GM21619 (cell line): ENCODE measurements around the gene TSPO2.
"Not testable (repeated sequence)": the region's sequence is repeated elsewhere in the genome, so short reads cannot be mapped to it uniquely, and the experiment has no call there.

Experiments used
- ATAC-seq: cut with Tn5 transposase; IDR thresholded peaks from one replicate; pipeline ENCODE4 v1.9.1; 2021; ENCODE audit not compliant: unreplicated experiment

The TSPO2 gene, protein sequence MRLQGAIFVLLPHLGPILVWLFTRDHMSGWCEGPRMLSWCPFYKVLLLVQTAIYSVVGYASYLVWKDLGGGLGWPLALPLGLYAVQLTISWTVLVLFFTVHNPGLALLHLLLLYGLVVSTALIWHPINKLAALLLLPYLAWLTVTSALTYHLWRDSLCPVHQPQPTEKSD

DNA sequence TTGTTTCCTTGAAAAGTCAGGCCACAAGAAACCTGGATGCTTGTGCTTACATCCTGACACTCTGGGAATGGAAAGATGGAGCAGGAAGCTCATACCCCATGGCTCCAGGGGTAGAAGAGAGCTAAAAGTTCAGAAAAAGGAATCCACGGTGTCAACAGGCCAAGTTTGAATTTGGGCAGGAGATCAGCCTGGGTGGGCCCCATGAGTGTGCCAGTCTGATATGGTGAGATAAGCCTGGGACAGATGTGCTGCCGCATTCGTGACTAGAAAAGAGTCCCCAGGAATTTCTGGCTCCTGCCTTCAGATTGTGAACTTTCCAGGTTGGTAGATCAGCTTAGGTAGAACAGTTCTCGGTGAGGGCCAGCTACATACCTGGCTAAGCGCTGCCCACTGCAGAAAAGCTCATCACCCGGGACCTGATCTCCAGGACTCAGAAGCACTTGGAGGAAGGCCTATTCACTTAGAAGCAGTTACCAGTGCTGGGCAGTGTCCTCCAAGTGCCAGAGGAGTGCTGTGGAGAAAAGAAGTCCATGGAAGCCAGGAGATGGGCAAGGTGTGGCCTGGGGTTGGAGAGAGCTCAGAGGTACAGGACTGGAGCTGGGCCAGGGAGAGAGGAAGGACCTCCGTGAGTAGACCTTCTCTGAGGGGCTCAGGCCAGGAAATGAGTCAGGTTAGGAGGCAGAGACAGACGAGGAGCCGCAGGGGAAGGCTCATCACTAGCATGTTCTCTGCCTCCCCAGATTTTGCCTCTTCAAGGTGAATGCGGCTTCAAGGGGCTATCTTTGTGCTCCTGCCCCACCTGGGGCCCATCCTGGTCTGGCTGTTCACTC lies at the start of gene TSPO2:
Gene TSPO2 (plus strand): TSS at position 242 of the 830 bp plus-strand sequence. CDS start 519 bp downstream, at position 761.
- no peak for ATAC-seq

DNA sequence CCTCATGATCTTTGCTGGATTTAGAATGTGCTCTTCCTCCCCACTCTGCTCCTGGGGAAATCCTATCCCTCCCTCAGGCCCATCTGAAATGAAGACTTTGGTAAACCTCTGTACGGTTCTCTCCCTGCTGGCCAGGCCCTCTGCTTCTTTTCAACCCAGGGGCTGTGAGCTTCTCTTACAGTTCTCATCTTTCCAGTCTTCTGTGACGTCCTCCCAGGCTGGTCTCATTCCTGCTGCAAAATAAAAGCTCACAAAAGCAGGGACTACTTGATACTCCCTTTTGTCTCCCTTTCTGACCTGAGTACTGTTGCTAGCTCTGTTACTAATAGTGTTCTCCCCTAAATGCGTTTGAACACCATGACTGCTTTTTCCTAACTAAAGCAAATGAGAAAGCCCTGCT lies 49.5 kb upstream of the TSPO2 start:
- no peak for ATAC-seq

DNA sequence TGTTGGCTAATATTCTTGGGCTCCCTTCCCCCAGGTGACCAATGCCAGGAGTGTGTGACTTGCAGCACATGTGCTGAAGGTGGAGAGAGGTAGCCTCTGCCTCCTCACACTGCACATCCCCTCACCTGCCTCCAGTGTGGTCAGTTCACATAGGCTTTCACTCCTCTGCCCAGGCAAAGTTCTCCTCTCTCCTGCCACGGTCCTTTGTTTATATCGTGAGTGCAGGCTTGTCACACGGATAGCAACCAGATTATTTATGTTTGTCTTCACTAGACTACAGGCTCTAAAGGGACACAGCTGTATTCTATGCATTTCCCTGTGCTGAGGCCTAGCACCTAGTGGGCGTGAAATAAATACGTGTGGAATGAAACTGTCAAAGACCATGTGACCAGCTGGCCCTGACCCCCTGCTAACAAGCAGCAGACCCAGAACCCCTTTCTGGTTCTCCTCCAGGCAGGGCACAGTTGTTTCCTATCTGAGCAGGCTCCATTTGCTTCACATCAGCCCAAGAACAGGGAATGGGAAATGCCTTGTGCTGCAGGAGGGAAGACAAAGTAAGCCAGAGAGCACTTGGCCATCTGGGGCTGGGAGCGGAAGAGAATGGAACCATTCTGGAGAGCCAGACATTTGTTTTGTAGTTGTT lies 45.6 kb upstream of the TSPO2 start:
- ATAC-seq: no peak

DNA sequence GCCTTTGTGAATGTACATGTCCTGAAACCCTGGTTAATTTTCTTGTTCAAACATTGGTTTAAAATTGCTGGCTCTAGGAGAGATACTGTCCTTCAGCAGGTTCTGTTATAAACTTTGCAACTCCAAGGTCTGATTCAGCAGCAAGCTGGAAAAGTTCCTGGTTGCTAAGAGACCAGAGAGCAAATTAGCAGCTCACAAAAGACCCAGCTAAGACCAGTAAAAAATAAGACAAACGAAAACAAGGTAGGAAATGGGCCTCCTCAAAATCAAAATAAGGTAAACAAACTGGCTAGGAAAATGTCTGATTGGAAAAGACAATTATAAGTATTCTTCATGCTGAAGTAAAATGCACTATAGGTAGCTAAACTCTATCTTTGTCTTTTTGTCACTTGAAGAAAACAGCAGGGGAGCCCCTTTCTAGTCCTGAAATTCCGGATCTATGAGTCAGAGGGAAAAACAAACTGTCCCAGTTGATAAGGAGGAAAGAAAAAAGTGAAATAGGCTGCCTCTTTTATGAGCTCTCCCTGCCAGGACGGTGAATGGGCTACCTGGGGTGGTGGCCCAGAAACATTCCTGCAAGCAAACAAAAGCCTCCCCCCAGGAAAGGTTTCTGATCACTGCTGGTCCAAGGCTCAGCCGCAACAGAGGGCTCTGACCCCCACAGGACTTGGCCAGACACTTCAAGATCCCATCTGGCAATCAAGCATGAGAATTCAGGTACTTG lies 44.9 kb upstream of the TSPO2 start:
- ATAC-seq: no peak

DNA sequence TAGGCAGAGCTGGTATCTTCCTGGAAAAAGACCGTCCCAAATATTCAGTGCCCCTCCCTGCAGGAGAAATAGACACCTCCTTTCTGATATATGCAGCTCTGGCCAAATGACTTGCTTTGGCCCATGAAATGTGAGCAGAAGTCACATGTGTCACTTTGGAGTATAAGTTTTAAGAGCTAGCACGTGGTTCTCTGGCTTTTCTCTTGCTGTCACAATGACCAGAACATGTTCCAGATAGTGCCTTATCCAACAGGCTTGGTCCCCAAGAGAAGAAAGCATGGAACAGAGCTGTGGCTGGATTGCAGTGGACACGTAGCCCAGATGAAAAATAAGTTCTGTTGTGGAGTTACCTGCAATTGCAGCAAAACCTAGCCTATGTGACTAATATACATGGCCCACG lies 43.6 kb upstream of the TSPO2 start:
- ATAC-seq: no peak

DNA sequence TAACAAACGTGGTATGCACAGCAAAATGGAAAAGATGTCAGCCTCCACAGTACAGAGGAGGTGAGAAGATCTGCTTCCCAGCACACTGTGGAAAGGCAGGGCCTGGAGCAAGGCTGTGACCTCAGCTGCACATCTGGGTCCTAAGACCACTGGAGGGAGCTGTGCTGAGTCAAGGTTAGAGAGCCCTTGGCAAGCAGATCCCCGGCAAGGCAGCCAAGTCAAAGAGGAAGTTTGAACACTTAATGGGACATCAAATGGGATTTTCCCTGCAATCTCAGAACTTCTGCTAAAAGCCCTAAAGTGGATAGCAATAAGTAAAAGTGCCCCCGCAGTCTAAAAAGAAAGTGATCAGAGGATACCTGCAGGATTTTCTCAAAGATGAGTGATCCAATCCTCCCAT lies 42.7 kb upstream of the TSPO2 start:
- no peak for ATAC-seq

DNA sequence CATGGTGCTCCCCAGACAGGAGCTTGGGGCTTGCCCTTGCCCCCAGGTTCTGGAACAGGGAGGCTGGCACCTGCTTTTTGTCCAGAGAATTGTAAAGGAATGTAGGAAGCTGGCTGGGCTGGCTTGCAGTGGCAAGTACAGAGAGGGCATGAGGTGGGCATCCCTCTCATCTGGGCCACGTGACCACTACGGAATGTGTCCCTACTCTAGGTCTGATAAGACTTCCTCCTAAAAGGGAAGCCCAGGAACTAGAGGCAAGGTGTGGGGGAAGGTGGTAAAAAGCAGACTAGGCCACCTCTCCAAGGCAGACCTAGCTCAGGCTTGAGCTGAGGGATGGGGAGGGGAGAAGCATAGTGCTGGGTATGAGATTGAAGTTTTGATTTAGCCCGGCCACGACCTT lies 42.0 kb upstream of the TSPO2 start:
- no peak for ATAC-seq

DNA sequence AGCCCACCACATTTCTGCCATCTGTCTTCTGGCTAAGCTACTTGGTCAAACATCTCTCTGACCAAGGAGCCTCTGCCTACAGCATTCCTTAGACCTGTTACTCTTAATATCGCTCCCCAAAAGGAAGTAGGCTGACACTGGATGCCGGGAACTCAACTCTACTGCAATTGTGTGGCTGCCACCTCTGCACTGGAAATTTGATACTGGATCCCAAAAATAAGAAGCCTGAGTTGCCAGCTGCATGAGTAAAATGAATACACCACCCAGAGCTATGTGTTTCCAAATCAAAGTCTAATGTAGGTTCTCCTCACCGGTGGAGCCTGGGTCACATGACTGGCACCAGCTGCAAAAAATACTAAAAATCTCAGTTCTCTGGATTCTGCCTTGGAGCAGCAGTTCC lies 40.1 kb upstream of the TSPO2 start:
- no peak for ATAC-seq

DNA sequence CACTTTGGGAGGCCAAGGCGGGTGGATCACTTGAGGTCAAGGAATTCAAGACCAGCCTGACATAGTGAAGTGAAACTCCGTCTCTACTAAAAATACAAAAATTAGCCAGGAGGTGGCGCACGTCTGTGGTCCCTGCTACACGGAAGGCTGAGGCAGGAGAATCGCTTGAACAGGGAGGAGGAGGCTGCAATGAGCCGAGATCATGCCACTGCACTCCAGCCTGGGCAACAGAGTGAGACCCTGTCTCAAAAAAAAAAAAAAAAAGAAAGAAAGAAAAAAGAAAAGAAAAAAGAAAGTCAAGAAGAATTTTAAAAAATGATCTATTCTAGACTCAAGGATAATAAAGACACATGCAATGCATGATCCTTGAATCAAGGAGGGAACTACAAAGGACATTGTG lies 36.0 kb upstream of the TSPO2 start:
- ATAC-seq: not testable (repeated sequence)

DNA sequence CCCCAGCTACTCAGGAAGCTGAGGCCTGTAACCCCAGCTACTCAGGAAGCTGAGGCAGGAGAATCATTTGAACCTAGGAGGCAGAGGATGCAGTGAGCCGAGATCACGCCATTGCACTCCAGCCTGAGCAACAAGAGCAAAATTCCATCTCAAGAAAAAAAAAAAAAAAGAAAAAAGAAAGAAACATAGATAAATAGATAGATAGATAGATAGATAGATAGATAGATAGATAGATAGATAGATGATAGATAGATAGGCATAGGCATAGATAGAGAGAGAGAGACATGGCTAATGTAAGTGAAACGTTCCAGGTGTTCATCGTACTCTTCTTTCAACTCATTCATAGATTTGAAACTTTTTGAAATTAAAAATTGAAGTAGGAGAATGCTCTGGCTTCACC lies 35.3 kb upstream of the TSPO2 start:
- not testable (repeated sequence) for ATAC-seq

DNA sequence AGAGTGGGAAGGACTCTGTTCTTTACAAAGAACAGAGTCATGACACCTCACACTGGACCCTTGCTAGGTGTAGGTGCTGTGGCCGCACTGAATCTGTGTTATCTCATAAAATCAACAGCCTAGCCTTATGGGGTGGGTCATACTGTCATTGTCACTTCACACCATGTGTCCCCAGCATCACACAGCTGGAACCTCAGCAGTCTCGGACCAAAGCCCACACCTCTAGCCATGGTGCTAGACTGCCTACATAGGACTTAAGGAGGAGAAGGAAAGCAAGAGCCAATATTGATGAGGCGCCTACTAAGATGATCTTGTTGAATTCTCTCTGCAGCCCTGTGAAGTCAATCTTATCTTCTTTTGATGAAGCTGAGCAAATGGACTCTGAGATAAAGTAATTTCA lies 34.3 kb upstream of the TSPO2 start:
- no peak for ATAC-seq

DNA sequence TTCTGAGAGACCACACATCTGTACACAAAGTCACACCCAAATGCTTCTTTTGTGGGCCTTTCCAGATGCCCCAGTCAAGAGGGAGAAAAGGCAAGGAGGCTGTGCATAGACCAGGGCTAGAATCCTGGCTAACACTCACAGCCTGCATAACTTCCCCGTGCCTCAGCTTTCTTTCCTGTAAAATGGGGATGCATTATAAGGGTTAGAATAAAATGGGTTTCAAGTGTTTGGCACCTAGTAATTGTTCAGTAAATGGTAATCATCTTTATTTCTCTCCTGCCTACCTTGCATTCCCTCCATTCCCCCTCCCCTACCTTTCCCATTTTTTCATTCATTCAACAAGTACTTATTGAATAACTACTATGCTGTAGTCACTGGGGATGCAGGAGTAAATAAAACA lies 32.6 kb upstream of the TSPO2 start:
- no peak for ATAC-seq

DNA sequence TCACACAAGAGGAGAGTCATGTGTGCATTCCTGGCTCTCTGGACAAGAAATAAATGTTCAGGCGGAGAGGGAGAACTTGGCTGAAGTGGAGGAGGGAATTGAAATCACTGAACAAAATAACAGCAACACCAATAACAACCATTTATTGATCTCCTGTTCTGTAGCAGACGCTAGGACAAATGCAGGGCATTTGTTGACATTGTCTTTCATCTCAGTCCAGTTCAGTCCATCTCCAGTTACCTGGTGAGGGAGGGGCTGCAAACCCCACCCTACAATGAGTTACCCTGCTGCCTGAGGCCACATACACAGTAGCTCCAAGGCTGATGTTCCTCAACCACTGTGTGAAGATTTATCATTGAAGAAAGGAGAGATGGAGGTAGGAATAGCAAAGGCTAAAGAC lies 30.6 kb upstream of the TSPO2 start:
- ATAC-seq: no peak

DNA sequence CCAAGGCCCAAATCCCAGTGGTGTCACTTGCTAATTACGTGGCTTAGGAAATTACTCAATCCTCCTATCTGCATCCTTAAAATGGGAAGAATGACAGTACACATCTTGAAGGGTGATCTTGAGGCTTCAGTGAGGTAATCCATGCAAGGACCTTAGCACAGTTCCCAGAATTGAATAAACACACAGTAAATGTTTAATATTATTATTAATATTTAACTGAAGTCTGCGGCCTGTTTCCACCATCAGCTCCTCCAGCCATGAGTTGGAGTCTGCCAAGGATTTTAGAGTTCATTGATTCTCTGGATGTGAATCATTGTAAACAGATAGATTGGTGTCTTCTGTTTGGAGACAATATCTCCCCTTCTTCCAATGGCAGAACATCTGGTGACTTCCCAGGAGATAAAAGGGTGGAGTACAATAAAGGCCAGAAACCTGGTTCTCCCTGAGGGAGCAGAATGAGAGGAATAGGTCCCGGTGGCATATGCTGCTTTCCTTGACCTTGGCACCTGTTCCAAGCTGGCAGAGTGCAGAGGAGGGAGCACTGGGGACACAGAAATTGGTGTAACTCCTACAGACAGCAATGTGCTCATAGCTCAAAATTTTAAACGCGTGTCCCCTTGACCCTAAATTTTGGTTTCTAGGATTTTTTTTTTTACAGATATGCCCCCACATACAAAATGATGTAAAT lies 28.7 kb upstream of the TSPO2 start:
- no peak for ATAC-seq

DNA sequence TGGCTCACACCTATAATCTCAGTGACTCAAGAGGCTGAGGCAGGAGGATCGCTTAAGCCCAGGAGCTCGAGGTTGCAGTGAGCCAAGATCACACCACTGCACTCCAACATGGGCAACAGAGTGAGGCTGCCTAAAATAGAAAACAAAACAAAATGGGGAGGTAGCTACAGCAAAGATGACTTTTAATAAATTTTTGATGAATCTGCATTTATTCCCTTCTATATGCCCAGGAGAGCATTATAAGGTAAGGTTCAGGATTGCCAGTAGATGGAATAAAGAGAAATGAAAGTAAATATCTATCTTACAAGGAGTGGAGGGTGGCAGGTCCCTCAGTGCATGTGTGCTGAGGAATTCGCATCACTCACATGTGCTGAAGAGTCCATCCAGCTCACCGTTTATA lies 27.5 kb upstream of the TSPO2 start:
- ATAC-seq: no peak

DNA sequence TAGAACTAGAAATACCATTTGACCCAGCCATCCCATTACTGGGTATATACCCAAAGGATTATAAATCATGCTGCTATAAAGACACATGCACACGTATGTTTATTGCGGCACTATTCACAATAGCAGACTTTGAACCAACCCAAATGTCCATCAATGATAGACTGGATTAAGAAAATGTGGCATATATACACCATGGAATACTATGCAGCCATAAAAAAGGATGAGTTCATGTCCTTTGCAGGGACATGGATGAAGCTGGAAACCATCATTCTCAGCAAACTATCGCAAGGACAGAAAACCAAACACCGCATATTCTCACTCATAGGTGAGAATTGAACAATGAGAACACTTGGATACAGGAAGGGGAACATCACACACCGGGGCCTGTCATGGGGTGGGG lies 26.4 kb upstream of the TSPO2 start:
- ATAC-seq: not testable (repeated sequence)

DNA sequence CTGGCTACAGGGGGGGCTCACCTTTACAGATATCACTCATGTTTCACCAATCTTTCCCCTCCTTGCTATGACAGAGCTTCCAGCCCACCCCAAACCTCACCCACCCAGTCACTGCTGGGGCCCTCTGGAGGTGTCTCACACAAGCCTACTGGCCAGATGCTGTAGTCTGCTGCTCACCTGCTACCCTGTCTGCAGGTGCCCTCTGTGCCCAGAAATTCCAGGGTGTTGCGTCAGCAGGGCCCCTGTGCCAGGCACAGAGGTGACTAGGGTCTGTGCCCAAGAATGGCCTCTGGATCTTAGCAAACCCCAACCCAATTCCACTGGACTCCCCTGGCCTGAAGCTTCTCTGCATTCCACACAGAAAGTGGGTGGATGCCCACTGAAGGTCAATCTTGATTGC lies 24.6 kb upstream of the TSPO2 start:
- ATAC-seq: no peak

DNA sequence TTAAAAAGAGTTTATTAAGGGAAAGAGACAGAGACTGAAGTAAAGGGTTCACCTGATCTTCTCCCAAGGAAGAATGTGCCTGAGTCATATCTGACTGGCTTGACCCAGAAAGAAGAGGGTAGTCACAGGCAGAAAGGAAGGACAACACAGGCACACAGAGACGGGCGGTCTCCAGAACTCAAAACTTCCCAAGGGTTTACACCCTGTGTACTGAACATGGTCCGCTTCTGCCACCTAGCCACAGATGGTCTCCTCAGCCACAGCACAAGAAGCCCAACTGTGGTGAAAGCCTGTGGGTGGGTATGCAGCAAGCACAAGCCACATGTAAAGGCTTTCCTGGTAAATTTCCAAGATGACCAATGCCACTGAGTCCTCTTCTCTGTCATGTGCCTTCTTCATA lies 20.4 kb upstream of the TSPO2 start:
- no peak for ATAC-seq

DNA sequence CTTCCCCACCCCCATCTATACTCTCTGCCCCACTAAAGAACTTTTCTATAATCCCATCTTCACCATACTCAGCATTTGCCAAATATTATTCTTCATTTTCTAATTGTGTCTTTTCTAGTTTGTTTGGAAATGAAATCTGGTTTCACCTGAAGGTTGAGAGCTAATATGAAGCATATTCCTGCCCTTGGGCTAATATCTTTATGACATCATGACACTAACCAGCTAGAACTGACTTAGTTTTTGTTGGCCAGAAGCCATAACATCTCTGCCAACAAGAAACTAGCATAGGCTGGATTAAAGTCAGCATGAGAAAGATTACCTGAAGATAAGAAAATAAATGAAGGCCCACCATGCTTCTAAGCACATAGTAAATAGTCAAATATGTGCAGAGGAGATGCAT lies 20.0 kb upstream of the TSPO2 start:
- ATAC-seq: no peak

DNA sequence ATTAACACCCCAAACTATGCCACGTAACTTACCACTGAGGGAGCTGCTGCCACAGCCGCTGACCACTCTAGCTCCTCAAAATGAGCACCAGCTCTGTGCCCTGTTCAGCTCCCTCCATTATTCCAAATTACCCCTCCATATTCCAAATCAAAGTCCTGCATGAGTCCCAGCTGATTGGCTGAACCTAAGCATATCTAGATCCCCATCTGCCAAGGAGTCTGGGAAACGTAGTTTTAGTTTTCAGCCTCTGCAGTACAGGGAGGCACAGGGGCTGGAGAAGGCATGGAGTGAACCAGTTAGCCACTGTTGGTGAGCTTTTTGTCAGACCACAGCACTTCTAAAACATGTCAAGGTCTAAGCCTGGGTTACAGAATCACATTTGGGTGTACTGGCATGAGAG lies 19.2 kb upstream of the TSPO2 start:
- no peak for ATAC-seq

DNA sequence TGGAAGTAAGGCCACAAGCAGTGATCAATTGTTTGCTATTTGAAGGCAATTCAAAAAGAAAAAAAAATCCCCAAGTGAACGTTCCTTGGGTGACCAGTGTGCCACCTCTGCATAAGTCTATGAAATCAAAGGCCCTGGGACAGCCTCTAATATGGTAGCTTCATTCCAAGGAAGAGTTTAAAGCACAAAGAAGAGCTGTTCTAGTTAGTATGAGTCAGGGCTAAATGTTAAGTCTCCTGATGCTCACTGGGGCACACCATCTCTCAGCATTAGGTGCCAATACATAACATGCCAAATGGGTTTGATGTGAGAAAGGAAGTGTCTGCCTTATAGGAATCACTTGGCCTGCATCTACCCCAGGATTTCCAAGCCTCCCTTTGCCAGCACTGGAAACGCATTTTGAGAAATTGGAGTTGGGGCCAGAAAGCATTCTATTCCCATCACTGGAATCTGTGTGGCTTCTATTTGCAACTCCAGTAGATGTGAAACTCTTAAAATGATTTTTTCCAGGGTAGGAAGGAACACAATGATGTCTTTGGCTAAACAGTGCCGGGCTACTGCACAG lies 16.2 kb upstream of the TSPO2 start:
- no peak for ATAC-seq
